H9 (cell line): Measurements from ENCODE around the gene SORCS2. TPM values are rescaled to one million over a fixed set of nuclear protein-coding genes. Genes with fewer than 3 reads are reported as not detected.

Source experiments
- DNase-seq: peaks from one replicate; pipeline ENCODE4 v3.0.0-alpha.2; 2017
- H2AFZ ChIP-seq: one replicate; pipeline ENCODE4 v1.6.1; 2013; ENCODE audit warnings: mild to moderate bottlenecking, low read length, control low read depth, moderate library complexity
- H2AK5ac ChIP-seq: 2 replicates; pipeline ENCODE4 v1.6.1; 2013; ENCODE audit warnings: low read length, control low read depth, mixed read lengths; ENCODE audit not compliant: insufficient read length
- H2BK120ac ChIP-seq: one replicate; pipeline ENCODE4 v1.6.1; 2013; ENCODE audit warnings: low read depth, mild to moderate bottlenecking, low read length, control low read depth, inconsistent platforms; ENCODE audit not compliant: poor library complexity, severe bottlenecking
- H2BK12ac ChIP-seq: 2 replicates; pipeline ENCODE4 v1.6.1; 2013; ENCODE audit warnings: low read length, control low read depth, mixed read lengths, low read depth; ENCODE audit not compliant: insufficient read length
- H2BK15ac ChIP-seq: 2 replicates; pipeline ENCODE4 v1.6.1; 2013; ENCODE audit warnings: low read depth, low read length, control low read depth
- H2BK20ac ChIP-seq: one replicate; pipeline ENCODE4 v1.6.1; 2013; ENCODE audit warnings: low read depth, mild to moderate bottlenecking, low read length, control low read depth, inconsistent platforms; ENCODE audit not compliant: poor library complexity, severe bottlenecking
- H2BK5ac ChIP-seq: 2 replicates; pipeline ENCODE4 v1.6.1; 2013; ENCODE audit warnings: low read length, control low read depth, mixed read lengths; ENCODE audit not compliant: insufficient read length
- H3K14ac ChIP-seq: 2 replicates; pipeline ENCODE4 v1.6.1; 2013; ENCODE audit warnings: low read length, control low read depth; ENCODE audit not compliant: insufficient read depth
- H3K18ac ChIP-seq: 2 replicates; pipeline ENCODE4 v1.6.1; 2013; ENCODE audit warnings: low read depth, mild to moderate bottlenecking, mixed read lengths, low read length, control low read depth; ENCODE audit not compliant: insufficient read length
- H3K23ac ChIP-seq: 2 replicates; pipeline ENCODE4 v1.6.1; 2013; ENCODE audit warnings: low read length, control low read depth, mixed read lengths, low read depth; ENCODE audit not compliant: insufficient read length
- H3K23me2 ChIP-seq: 2 replicates; pipeline ENCODE4 v1.6.1; 2013; ENCODE audit warnings: low read depth, mild to moderate bottlenecking, mixed read lengths, low read length, control low read depth; ENCODE audit not compliant: insufficient read length, poor library complexity, severe bottlenecking
- H3K27ac ChIP-seq: 2 replicates; pipeline ENCODE4 v1.5.1; 2013; ENCODE audit warnings: low read length, control low read depth, mixed read lengths, low read depth; ENCODE audit not compliant: insufficient read length
- H3K27me3 ChIP-seq: 2 replicates; pipeline ENCODE4 v1.6.1; 2013; ENCODE audit warnings: low read length, control low read depth, inconsistent platforms; ENCODE audit not compliant: insufficient read depth
- H3K4ac ChIP-seq: 2 replicates; pipeline ENCODE4 v1.6.1; 2013; ENCODE audit warnings: low read depth, mild to moderate bottlenecking, control low read depth, inconsistent platforms, low read length, moderate library complexity
- H3K4me1 ChIP-seq: 2 replicates; pipeline ENCODE4 v1.6.1; 2013; ENCODE audit warnings: low read length, control low read depth, inconsistent platforms; ENCODE audit not compliant: insufficient read depth
- H3K4me2 ChIP-seq: 2 replicates; pipeline ENCODE4 v1.6.1; 2013; ENCODE audit warnings: low read length, control low read depth, mixed read lengths; ENCODE audit not compliant: insufficient read length, insufficient read depth
- H3K56ac ChIP-seq: 2 replicates; pipeline ENCODE4 v1.6.1; 2013; ENCODE audit warnings: low read depth, mild to moderate bottlenecking, mixed read lengths, low read length, control low read depth; ENCODE audit not compliant: insufficient read length
- H3K79me1 ChIP-seq: 2 replicates; pipeline ENCODE4 v1.6.1; 2013; ENCODE audit warnings: low read depth, mild to moderate bottlenecking, moderate library complexity, low read length, control low read depth, inconsistent platforms; ENCODE audit not compliant: insufficient read depth, poor library complexity, severe bottlenecking
- H3K79me2 ChIP-seq: 2 replicates; pipeline ENCODE4 v1.6.1; 2013; ENCODE audit warnings: low read length, control low read depth, inconsistent platforms; ENCODE audit not compliant: insufficient read depth
- H3K9ac ChIP-seq: 2 replicates; pipeline ENCODE4 v1.6.1; 2013; ENCODE audit warnings: low read length, control low read depth, mixed read lengths; ENCODE audit not compliant: insufficient read length; ENCODE audit errors: extremely low read depth
- H3K9me3 ChIP-seq: one replicate; pipeline ENCODE4 v1.6.1; 2013; ENCODE audit warnings: low read depth, low read length, inconsistent platforms; ENCODE audit not compliant: control insufficient read depth
- H3T11ph ChIP-seq: one replicate; pipeline ENCODE4 v1.6.1; 2013; ENCODE audit warnings: mild to moderate bottlenecking, low read length, control low read depth, inconsistent platforms
- H4K20me1 ChIP-seq: one replicate; pipeline ENCODE4 v1.6.1; 2013; ENCODE audit not compliant: control insufficient read depth, insufficient read length, insufficient read depth
- H4K5ac ChIP-seq: 2 replicates; pipeline ENCODE4 v1.6.1; 2013; ENCODE audit warnings: low read depth, mild to moderate bottlenecking, mixed read lengths, low read length, control low read depth; ENCODE audit not compliant: insufficient read length
- H4K8ac ChIP-seq: replicated peaks from 2 replicates; pipeline ENCODE4 v1.6.1; 2013; ENCODE audit warnings: low read length, control low read depth, mixed read lengths, low read depth; ENCODE audit not compliant: insufficient read length
- H4K91ac ChIP-seq: 2 replicates; pipeline ENCODE4 v1.6.1; 2013; ENCODE audit warnings: low read depth, mild to moderate bottlenecking, moderate library complexity, mixed read lengths, low read length, control low read depth; ENCODE audit not compliant: insufficient read length
- H3K27ac Mint-ChIP-seq, 3 experiments: 2 replicates in 2 of 3; 3 replicates in 1 of 3; pipeline ENCODE4 v1.8.0; 2020 to 2021; ENCODE audit warnings: mixed read lengths in 3 of 3, mild to moderate bottlenecking in 1 of 3, moderate library complexity in 1 of 3
- H3K27me3 Mint-ChIP-seq: 2 replicates; pipeline ENCODE4 v1.8.0; 2021; ENCODE audit warnings: low read depth, mild to moderate bottlenecking, moderate library complexity, mixed read lengths
- H3K36me3 Mint-ChIP-seq, 3 experiments: 2 replicates in 2 of 3; 3 replicates in 1 of 3; pipeline ENCODE4 v1.8.0; 2020 to 2021; ENCODE audit warnings: low read depth in 3 of 3, mixed read lengths in 3 of 3; ENCODE audit not compliant: insufficient read depth in 1 of 3
- H3K4me1 Mint-ChIP-seq, 2 experiments: 2 replicates each; pipeline ENCODE4 v1.8.0; 2020; ENCODE audit warnings: mixed read lengths in 2 of 2
- H3K4me3 Mint-ChIP-seq, 2 experiments: 2 replicates in 1 of 2; 3 replicates in 1 of 2; pipeline ENCODE4 v1.8.0; 2020 to 2021; ENCODE audit warnings: mild to moderate bottlenecking in 2 of 2, mixed read lengths in 2 of 2, moderate library complexity in 1 of 2
- H3K9me3 Mint-ChIP-seq, 2 experiments: 2 replicates in 1 of 2; 3 replicates in 1 of 2; pipeline ENCODE4 v1.8.0; 2020; ENCODE audit warnings: mild to moderate bottlenecking in 2 of 2, mixed read lengths in 2 of 2, moderate library complexity in 1 of 2
- WGBS: extraction: QIAGEN DNeasy Blood & Tissue Kit; methylation state at CpG from one replicate; pipeline ENCODE4 v1.1.7; 2013; ENCODE audit warnings: missing lambda C conversion rate, low lambda C conversion rate, mixed read lengths; ENCODE audit not compliant: insufficient read length; ENCODE audit errors: extremely low coverage; 5-methylcytosine and 5-hydroxymethylcytosine counted together
- total RNA-seq: library from RNA; stranded (reverse); gene quantifications from 2 replicates; pipeline ENCODE4 v1.2.1, GENCODE V29; 2021
- TF ChIP-seq, protein P1 (sequence below): fragments of 200-600 bp; sonication (generic); conservative IDR thresholded peaks from 3 replicates; pipeline ENCODE4 v1.8.0; 2021; ENCODE audit warnings: antibody characterized with exemption, mild to moderate bottlenecking

Gene SORCS2
- total RNA-seq, 1 experiment from 2014 or later = 0.57 TPM

DNA sequence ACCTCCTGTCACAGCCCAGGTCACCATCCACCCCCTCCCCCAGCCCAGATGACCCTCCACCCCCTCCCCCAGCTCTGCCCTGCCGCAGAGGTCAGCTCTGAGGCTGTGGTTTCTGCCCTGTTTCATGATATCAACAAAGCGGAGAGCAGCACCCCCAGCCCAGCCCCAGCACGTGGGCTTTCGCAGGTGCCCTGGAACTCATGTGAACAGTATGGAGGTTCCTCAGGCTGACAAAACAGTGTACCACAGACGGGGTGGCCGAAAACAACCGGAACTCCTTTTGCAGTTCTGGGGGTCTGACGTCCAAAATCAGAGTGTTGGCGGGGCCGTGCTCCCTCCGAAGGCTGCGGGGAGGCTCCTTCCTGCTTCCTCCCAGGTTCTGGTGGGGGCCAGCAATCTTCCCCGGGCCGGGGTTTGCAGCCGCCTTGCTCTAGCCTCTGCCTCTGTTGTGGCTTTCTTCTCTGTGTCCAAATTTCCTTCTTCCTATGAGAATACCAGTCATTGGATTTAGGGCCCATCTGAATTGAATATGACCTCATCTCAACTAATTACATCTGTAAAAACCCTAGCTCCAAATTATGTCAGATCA is 250.3 kb downstream of the SORCS2 start:
- Histone ChIP-seq H3K79me1 (no peaks in the 10 kb centered on the region), H3K27ac (no peak overlapping the region), H2AK5ac (no peak overlapping the region), H3K4ac (no peak overlapping the region), H2BK20ac (no peak overlapping the region), H3K9ac (no peak overlapping the region), H3K23me2 (peaks cover 4% of the 10 kb centered on the region), H3K18ac (no peak overlapping the region), H3K56ac (no peak overlapping the region), H3T11ph (no peak overlapping the region), H3K27me3 (no peaks in the 10 kb centered on the region), H2BK120ac (no peak overlapping the region), H3K4me1 (no peaks in the 10 kb centered on the region; the same call in 1 of the 2 replicates), H3K14ac (no peak overlapping the region), H3K9me3 (no peaks in the 10 kb centered on the region), H4K91ac (no peak overlapping the region), H2BK5ac (no peak overlapping the region), H2BK15ac (no peak overlapping the region), H2BK12ac (no peak overlapping the region), H4K8ac (no peak overlapping the region), H3K79me2 (no peaks in the 10 kb centered on the region), H2AFZ (no peak overlapping the region), H3K4me2 (no peak overlapping the region), H4K20me1 (no peaks in the 10 kb centered on the region), H3K23ac (no peak overlapping the region), H4K5ac (no peak overlapping the region)
- Mint-ChIP-seq H3K27ac (no peak overlapping the region), H3K9me3 (peaks cover 8 to 10% of the 10 kb centered on the region in 2 experiments), H3K4me3 (no peak overlapping the region), H3K27me3 (peaks cover 13% of the 10 kb centered on the region), H3K4me1 (peaks cover 15 to 40% of the 10 kb centered on the region in 2 experiments), H3K36me3 (peaks cover 1 to 6% (median 4%) of the 10 kb centered on the region in 3 experiments; a peak in 4 of 7 replicates)
- DNase-seq = no peak
- no CpG with 5 or more reads among the region's 15 CpGs for WGBS
- TF ChIP-seq, protein P1, sequence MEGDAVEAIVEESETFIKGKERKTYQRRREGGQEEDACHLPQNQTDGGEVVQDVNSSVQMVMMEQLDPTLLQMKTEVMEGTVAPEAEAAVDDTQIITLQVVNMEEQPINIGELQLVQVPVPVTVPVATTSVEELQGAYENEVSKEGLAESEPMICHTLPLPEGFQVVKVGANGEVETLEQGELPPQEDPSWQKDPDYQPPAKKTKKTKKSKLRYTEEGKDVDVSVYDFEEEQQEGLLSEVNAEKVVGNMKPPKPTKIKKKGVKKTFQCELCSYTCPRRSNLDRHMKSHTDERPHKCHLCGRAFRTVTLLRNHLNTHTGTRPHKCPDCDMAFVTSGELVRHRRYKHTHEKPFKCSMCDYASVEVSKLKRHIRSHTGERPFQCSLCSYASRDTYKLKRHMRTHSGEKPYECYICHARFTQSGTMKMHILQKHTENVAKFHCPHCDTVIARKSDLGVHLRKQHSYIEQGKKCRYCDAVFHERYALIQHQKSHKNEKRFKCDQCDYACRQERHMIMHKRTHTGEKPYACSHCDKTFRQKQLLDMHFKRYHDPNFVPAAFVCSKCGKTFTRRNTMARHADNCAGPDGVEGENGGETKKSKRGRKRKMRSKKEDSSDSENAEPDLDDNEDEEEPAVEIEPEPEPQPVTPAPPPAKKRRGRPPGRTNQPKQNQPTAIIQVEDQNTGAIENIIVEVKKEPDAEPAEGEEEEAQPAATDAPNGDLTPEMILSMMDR = no peak
